GM21381 (cell line): ENCODE results near the gene CHTOP.

Source experiments
- ATAC-seq: cut with Tn5 transposase; IDR thresholded peaks from one replicate; pipeline ENCODE4 v1.9.1; 2021; ENCODE audit warnings: mild to moderate bottlenecking, moderate library complexity; ENCODE audit not compliant: unreplicated experiment

Gene CHTOP

GRCh38 chr1:153612755-153613331, 21.0 kb upstream of the CHTOP start, which contains the start of gene S100A16:
Gene S100A16 (minus strand): TSS chr1:153613137. CDS start chr1:153608151, 4,986 bp downstream.
- no peak for ATAC-seq

DNA sequence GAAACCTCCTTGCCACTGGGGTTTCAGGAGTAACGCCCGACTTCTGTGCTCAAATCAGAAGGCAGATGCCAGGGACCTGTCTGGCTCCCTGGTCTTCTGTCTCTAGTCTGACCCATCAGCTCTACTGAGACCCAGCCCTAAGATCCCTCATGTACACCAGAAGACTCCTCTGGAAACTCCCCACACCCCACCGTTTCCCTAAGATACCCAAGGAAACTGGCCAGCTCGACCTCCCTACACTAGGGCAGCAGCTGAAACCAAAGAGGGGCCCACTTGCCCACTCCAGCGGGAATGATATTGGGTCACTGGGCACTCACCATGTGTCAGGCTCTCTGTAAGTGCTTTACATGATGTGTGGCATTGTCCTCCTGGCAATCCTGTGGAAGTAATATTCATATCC, 20.5 kb upstream of the CHTOP start:
- no peak for ATAC-seq

- no peak for ATAC-seq
Measured at GRCh38 chr1:153614189-153614900, 19.5 kb upstream of the CHTOP start.

- no peak for ATAC-seq
Measured at GRCh38 chr1:153614906-153615305, 19.0 kb upstream of the CHTOP start.

DNA sequence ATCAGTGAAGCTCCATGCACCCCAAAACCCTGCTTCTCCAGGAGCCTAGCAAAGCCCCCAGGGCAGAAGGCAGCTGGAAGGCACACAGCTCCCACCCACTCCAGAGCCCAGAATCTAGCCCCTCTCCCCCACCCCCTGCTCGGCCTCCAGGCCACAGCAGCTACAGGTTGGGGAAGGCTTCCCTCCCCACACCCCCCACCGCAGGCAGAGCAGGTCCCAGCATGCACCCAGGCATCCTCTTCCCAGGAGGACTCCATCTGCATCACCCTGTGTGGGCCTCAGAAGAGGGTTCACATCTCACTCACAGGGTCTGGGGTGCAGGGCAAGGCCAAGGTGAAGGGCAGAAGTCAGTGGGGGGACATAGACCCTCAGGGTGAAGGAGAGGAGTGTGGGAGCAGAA, 18.5 kb upstream of the CHTOP start:
- ATAC-seq: no peak

- no peak for ATAC-seq
Measured at GRCh38 chr1:153616144-153616916, 17.5 kb upstream of the CHTOP start, which contains the start of gene S100A14. Gene S100A14 (minus strand): TSS chr1:153616325. CDS start chr1:153615858, 467 bp downstream.

GRCh38 chr1:153616917-153617311, 17.0 kb upstream of the CHTOP start:
- no peak for ATAC-seq

DNA sequence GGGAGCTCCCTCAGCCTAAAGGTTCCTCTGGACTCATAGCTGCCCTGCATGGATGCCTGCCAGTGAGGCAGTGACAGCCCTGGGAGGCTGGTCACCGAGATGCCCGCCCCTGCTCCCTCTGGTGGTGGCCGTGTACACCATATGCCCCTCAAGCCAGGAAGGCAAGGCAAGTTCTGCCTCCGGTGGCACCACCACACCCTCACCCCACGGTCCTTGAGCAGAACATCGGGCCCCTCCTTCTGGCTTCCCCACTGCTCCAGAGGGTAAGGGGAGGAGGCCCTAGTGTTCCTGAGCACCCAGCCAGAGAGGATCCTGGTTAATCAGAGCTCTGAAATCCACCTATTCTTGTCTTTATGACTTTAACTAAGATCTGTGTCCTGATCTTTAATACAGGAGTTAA, 16.2 kb upstream of the CHTOP start:
- peak; percentile 61 for ATAC-seq

DNA sequence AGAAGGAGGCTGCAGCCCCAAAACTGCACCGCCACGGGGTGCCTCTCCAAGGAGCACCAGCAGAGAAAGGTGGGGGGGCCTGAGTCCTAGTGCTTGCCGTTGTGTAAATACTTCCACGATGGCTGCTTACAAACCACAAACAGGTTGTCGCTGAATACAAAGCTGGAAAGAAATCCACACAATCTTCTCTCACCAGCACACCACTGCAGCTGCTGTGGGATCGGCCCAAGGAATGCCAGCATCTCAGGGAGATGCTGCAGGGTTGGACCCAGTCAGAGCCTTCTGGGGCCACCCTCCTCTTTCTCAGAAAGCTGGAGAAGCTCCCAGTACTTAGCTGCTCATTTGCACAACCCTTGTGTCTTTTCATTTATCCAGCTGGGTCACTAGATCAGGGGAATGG, 14.7 kb upstream of the CHTOP start:
- ATAC-seq: no peak

DNA sequence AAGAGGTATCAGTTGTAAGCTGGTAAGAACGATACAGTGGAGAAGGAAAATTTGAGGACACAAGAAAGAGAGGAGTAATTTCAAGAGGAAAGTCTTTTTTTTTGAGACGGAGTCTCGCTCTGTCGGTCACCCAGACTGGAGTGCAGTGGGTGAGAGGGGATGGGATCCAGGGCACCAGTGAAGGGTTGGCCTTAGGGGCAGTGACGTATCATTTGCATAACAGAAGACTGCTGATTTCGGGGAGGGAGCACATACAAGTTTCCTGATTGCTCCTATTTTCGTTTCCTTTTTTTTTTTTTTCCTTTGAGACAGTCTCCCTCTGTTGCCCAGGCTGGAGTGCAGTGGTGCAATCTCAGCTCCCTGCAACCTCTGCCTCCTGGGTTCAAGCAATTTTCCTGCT, 10.8 kb upstream of the CHTOP start:
- ATAC-seq: no peak

DNA sequence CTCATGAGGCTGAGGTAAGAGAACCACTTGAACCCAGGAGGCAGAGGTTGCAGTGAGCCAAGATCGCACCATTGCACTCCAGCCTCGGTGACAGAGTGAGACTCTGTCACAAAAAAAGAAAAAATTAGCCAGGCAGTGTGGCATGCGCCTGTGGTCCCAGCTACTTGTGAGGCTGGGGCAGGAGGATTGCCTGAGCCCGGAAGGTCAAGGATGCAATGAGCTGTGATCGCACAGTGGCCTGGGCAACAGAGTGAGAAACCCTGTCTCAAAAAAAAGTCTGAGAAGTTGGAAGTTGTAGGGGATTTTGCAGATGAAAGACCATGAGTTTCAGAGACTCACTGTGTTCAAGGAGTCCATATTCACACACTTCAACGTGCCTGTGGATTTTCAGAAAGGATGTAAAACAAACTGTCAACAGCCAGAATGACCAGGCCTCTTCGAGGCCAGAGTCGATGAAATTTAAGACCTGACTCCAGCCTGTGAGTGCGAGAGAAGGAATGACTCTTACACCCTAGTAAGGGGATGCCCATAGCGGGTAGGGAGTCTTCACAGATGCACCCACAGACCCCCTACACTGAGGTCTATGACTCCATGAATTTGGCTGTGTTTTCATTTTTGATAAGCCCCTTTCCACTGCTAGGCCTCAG, 8.8 kb upstream of the CHTOP start:
- no peak for ATAC-seq

DNA sequence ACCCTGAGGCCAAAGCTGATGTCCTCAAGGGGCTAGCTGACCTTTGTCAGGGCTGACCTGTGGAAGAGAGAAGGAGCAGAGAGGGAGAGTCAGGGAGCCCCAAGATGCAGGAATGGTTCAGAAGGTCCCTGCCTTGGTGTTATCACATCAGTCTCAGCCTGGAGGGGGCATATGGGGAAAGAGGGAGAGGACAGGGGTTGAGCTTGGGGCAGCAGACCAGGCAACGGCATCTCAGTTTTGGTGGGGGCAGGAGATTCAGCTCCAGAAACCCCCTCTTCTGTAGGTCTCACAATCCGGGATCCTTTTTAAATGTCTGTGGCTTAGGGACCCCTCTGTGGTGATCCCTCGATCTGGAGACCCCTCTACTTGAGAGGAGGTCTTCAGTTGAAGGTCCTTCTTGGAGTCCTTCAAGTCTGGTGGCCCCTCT, 7.4 kb upstream of the CHTOP start:
- no peak for ATAC-seq

DNA sequence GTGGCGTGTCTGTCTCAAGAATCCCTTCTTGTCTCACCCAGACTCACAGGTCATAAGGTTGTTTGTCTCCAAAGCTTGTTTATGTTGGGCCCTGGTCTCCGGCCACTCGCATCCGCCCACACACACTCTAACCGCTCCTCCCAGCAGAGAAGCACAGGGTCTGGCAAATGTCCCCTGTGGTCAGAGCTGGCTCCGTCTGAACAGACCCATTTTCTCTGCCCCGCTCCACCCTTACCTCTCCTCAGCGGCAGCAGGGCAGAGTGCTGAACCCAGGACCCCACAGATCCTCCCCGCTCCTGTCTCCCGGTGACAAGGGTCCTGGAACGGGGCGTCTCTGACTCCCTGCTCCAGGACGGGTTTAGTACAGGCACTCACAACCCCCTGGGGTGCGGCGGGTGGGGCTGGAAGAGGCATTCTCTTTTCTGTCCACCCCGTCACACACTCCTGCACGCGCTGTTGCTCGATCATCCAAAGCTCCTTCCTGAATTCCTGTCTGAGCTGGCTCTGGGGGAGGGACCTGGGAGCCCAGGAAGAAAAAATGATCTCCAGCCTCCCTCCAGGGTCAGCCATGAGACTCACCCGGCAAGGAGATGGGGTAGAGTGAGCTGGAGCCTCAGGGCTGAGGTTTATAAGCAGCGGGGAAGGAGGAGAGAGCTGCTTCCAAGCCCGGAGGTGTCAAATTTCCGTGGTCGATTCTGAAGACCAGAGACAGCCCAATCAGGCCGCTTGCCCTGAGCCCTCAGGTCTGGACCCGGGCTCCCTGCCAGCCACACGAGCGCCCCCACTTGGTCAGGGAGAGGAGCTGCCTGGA, 6.8 kb upstream of the CHTOP start, which contains the start of gene S100A13:
Gene S100A13, minus strand, starts transcription at position 602 of the 811 bp plus-strand sequence. CDS start 1,033 bp downstream, outside the sequence.
- ATAC-seq: no peak

DNA sequence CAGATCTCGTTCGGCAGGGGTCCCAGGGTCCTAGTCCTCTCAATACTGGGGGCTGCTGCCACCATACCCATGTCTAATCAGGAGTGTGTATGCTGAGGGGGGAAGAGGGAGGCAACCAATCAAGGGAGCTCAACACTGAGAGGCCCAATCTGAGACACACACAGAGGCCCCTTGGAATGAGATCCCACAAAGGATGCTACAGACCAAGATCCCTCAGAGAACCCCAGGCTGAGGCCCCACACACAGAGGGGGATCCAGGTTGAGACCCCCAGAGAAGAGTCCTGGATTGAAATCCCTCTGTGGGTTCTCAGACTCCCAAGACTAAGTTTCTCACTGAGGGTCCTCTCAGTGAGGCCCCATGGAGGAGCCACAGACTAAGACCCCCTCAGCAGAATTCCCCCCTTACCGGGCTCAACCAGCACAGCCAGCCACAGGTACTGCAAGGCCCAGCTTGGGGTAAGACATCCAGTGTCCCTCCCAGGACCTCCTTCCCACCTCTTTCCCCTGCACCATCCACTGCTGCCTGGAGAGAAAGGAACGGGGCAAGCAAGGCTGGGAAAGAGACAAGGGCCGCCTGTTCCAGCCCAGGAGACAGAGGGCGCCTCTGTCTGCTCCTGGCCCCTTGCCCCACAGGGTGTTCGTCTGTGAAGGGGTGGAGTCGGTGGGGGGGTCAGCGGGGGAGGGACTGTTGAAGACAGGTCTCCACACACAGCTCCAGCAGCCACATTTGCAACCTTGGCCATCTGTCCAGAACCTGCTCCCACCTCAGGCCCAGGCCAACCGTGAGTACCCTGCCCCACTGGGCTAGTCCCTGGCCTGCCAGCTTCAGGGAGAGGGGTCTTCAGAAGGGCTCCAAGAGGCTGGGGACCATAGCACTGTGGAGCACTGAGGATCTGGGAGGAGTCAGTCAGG, 5.9 kb upstream of the CHTOP start, which contains the start of gene S100A1:
Gene S100A1, plus strand, starts transcription at position 720 of the 912 bp plus-strand sequence. CDS start 2,088 bp downstream, outside the sequence.
- no peak for ATAC-seq

GRCh38 chr1:153628638-153629342, 5.1 kb upstream of the CHTOP start:
- no peak for ATAC-seq

GRCh38 chr1:153629343-153629665, 4.6 kb upstream of the CHTOP start:
- no peak for ATAC-seq

DNA sequence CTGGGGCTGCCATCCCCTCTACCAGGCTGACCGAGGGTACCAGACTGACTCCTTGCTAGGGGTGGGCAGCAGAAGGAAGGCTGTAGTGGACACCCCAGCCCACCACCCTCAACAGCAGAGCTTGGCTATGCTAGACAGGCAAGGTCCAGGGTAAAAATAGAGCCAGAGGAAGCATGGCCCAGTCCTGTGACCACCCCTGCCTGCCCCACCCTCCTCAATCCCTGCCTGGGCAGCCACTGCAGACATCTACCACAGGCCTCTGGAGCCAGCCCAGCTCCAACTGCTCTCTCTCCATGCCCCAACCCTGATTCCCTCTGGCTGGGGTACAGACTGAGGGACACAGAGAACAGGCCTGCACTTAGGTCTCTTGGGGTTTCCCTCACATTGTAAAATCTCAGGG, 3.9 kb upstream of the CHTOP start:
- ATAC-seq: no peak

DNA sequence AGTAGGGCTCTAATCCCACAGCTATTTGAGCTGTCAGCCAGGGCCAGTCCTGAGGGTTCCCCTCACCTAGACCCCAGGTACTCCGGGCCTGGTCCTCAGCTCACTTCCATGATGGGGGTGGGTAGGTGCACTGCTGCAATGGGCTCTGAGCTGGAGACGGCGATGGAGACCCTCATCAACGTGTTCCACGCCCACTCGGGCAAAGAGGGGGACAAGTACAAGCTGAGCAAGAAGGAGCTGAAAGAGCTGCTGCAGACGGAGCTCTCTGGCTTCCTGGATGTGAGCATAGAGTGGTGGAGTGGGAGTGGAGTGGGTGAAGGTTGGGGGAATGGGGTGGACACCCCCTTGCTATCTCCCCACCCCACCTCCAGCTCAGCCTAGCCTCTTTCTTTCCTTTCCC, 3.5 kb upstream of the CHTOP start:
- ATAC-seq: no peak
